GM12872 (cell line): ENCODE results near the gene GNAQ.

ENCODE experiments used
- CTCF ChIP-seq: IDR thresholded peaks from 3 replicates; pipeline ENCODE4 v1.5.1; 2011; ENCODE audit warnings: low read depth, mild to moderate bottlenecking, low read length, moderate library complexity; ENCODE audit not compliant: insufficient read depth

GNAQ gene

GRCh38 chr9:77912895-77913693, 118.5 kb downstream of the GNAQ start:
- TF ChIP-seq CTCF: no peak

- no peak for TF ChIP-seq CTCF
Observed at GRCh38 chr9:77911928-77912327, 119.7 kb downstream of the GNAQ start.

DNA sequence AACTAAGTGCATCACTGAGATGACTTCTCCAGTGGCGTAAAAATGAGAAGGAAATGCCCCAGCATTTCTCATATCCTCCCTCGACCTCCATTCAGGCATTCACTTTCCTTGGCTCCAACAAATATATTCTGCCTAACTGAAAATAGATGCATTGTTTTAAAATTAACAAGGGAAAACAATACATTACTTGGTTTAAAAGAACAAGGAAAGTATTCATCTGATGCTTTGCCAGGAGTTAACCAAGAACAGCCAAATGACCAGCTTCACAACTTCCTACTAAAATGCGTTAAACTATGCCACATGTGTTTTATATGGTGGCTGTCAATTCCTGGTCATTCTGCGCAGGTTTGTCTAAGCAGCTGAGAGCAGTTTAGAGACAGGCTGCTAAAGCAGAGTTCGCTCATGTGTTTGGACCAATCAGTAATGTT, 121.4 kb downstream of the GNAQ start:
- TF ChIP-seq CTCF: no peak

DNA sequence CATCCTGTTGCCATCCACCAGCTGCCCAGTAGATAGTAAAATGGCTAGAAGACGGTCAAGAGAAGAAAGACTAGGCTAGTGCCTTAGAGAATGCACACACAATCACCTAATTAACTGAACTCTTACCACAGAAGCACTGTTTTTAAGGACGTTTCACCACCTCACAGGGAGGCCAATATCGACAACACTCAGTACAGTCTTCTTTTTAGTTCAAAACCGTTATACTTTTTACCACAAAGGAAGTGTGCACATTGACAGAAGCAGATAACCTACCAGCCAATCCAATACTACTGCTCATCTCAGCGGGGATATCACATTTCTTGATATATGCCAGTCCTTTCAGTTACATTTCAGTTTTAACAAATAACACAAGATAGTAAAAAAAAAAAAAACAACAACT, 122.3 kb downstream of the GNAQ start:
- TF ChIP-seq CTCF: no peak

DNA sequence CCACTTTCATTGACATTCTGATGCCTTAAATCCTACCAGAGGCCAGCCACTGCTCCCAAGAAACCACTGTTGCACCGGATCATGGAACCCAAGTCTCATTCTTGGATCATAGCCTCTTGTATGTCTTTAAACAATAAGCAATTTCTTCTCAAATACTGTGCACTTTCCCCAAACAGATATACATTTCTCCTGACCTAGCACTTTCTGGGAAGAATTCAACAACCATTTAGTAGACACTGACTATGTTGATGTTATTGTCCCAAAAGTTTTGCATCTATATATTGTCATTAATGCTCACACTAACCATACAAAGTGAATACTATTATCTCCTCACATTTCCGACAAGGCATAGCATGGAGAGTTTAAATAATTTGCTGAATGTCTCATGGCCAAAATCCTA, 123.3 kb downstream of the GNAQ start:
- TF ChIP-seq CTCF: no peak

- TF ChIP-seq CTCF: no peak
Observed at GRCh38 chr9:77907585-77907984, 124.0 kb downstream of the GNAQ start.

GRCh38 chr9:77906991-77907390, 124.6 kb downstream of the GNAQ start:
- no peak for TF ChIP-seq CTCF
